Activated naive CD4-positive, alpha-beta T cell treated with anti-CD3 and anti-CD28 coated beads, Interleukin-2, amount 50 U/mL, for 24 hours (primary cell): ENCODE measurements around the gene ALOX5AP.
A peak's percentile ranks its signal among the peaks of the same experiment; 100 is the strongest.
"Not testable (repeated sequence)": the region's sequence is repeated elsewhere in the genome, so short reads cannot be mapped to it uniquely, and the experiment has no call there.

Experiments used
- H3K27ac Mint-ChIP-seq: one replicate; pipeline ENCODE4 v1.8.0; 2021; ENCODE audit warnings: mild to moderate bottlenecking, mixed read lengths
- H3K27me3 Mint-ChIP-seq: one replicate; pipeline ENCODE4 v1.8.0; 2021; ENCODE audit warnings: mixed read lengths
- H3K36me3 Mint-ChIP-seq: one replicate; pipeline ENCODE4 v1.8.0; 2021; ENCODE audit warnings: mixed read lengths
- H3K4me1 Mint-ChIP-seq: one replicate; pipeline ENCODE4 v1.8.0; 2021; ENCODE audit warnings: mixed read lengths
- H3K4me3 Mint-ChIP-seq: one replicate; pipeline ENCODE4 v1.8.0; 2021; ENCODE audit warnings: mild to moderate bottlenecking, mixed read lengths
- H3K9me3 Mint-ChIP-seq: one replicate; pipeline ENCODE4 v1.8.0; 2021; ENCODE audit warnings: mixed read lengths

The ALOX5AP gene

GRCh38 chr13:30739761-30740642, 4.7 kb downstream of the ALOX5AP start:
- H3K4me1 Mint-ChIP-seq, result peaks cover 82% of the 10 kb centered on the region
- peaks cover 13% of the 10 kb centered on the region for H3K36me3 Mint-ChIP-seq
- H3K9me3 Mint-ChIP-seq, result no peaks in the 10 kb centered on the region
- H3K4me3 Mint-ChIP-seq, result peak overlapping the region; percentile 87
- H3K27me3 Mint-ChIP-seq, result no peaks in the 10 kb centered on the region
- peak overlapping the region; percentile 89 for H3K27ac Mint-ChIP-seq

DNA sequence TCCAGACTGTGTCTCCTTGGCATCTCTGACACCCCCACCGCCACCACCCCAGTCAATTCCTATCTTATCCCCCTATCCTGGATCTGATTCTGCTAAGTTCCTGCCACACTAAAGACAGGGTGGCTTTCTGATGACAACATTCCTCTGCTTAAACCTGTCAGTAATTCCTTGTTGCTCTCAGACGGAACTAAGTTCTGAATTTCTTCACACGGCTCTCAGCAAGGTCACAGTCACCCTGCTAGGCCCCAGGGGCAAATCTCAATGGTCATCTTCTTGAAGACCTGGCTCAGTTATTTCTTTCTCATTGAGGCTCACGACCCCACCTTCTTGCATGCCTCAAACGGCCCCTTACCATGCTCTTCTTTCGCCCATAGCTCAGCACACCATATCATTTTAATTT, 7.6 kb downstream of the ALOX5AP start:
- Mint-ChIP-seq H3K4me1 (peaks cover 65% of the 10 kb centered on the region), H3K9me3 (no peaks in the 10 kb centered on the region), H3K27ac (no peak overlapping the region), H3K4me3 (no peak overlapping the region), H3K36me3 (peaks cover 20% of the 10 kb centered on the region), H3K27me3 (no peaks in the 10 kb centered on the region)

GRCh38 chr13:30743319-30744055, 8.1 kb downstream of the ALOX5AP start:
- Mint-ChIP-seq H3K4me1 (peaks cover 59% of the 10 kb centered on the region), H3K4me3 (peak overlapping the region; percentile 68), H3K27me3 (no peaks in the 10 kb centered on the region), H3K27ac (no peak overlapping the region), H3K36me3 (peaks cover 20% of the 10 kb centered on the region), H3K9me3 (no peaks in the 10 kb centered on the region)

GRCh38 chr13:30744056-30744680, 8.8 kb downstream of the ALOX5AP start:
- Mint-ChIP-seq H3K9me3 (no peaks in the 10 kb centered on the region), H3K4me3 (peak overlapping the region; percentile 68), H3K4me1 (peaks cover 53% of the 10 kb centered on the region), H3K36me3 (peaks cover 26% of the 10 kb centered on the region), H3K27me3 (no peaks in the 10 kb centered on the region), H3K27ac (peak overlapping the region; percentile 89)

GRCh38 chr13:30744681-30745077, 9.3 kb downstream of the ALOX5AP start:
- Mint-ChIP-seq H3K4me3 (peak overlapping the region; percentile 68), H3K36me3 (peaks cover 26% of the 10 kb centered on the region)

DNA sequence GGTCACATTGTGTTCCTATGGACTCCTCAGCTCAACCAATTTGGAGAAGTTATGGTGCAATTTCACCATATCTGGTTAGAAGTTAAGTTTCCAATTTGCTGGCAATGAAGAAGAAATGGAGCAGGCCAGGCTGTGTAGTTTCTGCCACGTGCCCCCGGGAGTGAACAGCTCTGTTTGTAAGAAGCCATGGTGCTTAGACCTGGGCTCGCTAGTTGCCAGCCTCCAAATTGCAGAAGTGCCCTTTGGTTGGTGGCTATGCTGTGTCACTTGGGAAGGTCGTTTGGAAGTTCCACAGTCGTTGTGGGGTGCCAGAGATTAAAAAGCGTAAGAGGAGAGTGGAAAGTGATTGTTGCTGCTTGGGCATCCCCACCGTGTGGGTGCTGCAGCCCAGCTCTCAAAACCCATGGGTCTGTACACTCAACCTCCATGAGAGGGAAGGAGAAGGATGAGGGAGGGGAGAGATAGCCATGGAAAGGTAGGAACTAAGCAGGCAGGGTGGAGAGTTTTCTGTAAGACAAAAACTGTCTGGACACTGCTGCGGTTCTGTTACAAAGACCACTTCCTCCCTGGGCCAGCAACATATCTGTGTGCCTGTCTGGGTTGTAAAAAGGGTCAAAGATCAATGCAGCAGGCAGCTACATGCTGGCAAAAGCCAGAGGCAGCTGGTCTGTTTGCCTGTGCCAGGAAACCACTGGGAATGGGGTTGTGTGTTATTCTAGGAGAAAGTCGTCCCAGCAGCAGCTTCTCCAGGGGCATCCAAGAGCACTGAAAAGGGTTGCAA, 10.8 kb downstream of the ALOX5AP start:
- peaks cover 27% of the 10 kb centered on the region for H3K36me3 Mint-ChIP-seq
- H3K27ac Mint-ChIP-seq, result no peak overlapping the region
- no peaks in the 10 kb centered on the region for H3K27me3 Mint-ChIP-seq

More at GRCh38 chr13:30744681-30745077, 9.3 kb downstream of the ALOX5AP start:
- H3K4me1 Mint-ChIP-seq, result peaks cover 48% of the 10 kb centered on the region
- H3K27me3 Mint-ChIP-seq, result no peaks in the 10 kb centered on the region
- no peak overlapping the region for H3K27ac Mint-ChIP-seq
- H3K9me3 Mint-ChIP-seq, result no peaks in the 10 kb centered on the region

GRCh38 chr13:30746791-30747190, 11.4 kb downstream of the ALOX5AP start:
- Mint-ChIP-seq H3K4me3 (no peak overlapping the region), H3K36me3 (peaks cover 29% of the 10 kb centered on the region), H3K27ac (no peak overlapping the region), H3K9me3 (no peaks in the 10 kb centered on the region), H3K27me3 (no peaks in the 10 kb centered on the region), H3K4me1 (peaks cover 46% of the 10 kb centered on the region)

More for the DNA sequence above, 10.8 kb downstream of the ALOX5AP start:
- H3K4me1 Mint-ChIP-seq, result peaks cover 41% of the 10 kb centered on the region
- peak overlapping the region; percentile 2 for H3K4me3 Mint-ChIP-seq
- no peaks in the 10 kb centered on the region for H3K9me3 Mint-ChIP-seq

GRCh38 chr13:30747845-30748244, 12.5 kb downstream of the ALOX5AP start:
- H3K36me3 Mint-ChIP-seq, result peaks cover 29% of the 10 kb centered on the region
- not testable (repeated sequence) for H3K27me3 Mint-ChIP-seq, H3K9me3 Mint-ChIP-seq, H3K4me3 Mint-ChIP-seq
- peak overlapping the region; percentile 46 for H3K27ac Mint-ChIP-seq
- peaks cover 45% of the 10 kb centered on the region for H3K4me1 Mint-ChIP-seq

DNA sequence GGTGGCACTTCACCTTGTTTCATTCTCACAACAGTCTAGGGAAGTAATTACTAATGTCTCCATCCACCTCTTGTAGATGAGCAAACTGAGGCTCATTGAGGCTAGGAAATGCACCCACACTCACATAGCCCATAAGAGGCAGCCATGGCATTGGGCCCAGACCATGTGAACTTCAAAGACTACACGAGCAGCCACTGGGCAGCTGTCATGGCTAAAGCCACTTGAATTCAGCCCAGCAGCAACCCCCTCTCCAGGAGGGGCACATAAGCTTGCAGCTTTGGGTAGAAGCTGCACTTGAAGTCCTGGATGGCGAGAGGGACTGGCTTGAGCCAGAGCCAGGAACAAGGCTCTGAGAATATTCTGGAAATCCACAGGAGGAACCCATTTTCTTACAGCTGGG, 13.4 kb downstream of the ALOX5AP start:
- Mint-ChIP-seq H3K4me1 (peaks cover 42% of the 10 kb centered on the region), H3K36me3 (peaks cover 24% of the 10 kb centered on the region), H3K27me3 (no peaks in the 10 kb centered on the region), H3K4me3 (no peak overlapping the region), H3K27ac (no peak overlapping the region), H3K9me3 (no peaks in the 10 kb centered on the region)

DNA sequence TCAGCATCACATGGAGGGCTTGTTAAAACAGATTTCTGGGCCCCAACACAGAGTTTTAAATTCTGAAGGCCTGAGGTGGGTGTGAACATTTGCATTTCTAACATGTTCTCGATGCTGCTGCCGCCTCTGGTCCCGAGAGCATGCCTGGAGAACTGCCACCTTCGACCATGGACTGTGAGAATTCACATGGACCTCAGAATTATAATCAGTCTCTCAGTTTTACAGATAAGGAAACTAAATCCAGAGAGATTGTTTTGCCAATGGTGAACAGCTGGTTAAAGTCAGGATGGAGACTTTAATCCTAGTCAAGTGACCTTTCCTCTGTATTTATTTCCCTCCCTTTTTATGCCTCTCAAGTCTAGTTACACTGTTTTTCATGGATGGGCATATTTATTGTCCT, 14.7 kb downstream of the ALOX5AP start:
- Mint-ChIP-seq H3K27me3 (no peaks in the 10 kb centered on the region), H3K27ac (no peak overlapping the region), H3K9me3 (no peaks in the 10 kb centered on the region), H3K4me3 (no peak overlapping the region), H3K4me1 (peaks cover 29% of the 10 kb centered on the region), H3K36me3 (peaks cover 20% of the 10 kb centered on the region)

- no peak overlapping the region for H3K27ac Mint-ChIP-seq
- no peaks in the 10 kb centered on the region for H3K9me3 Mint-ChIP-seq
- peaks cover 18% of the 10 kb centered on the region for H3K4me1 Mint-ChIP-seq
- no peak overlapping the region for H3K4me3 Mint-ChIP-seq
- no peaks in the 10 kb centered on the region for H3K27me3 Mint-ChIP-seq
- H3K36me3 Mint-ChIP-seq, result peaks cover 15% of the 10 kb centered on the region
These were observed 16.0 kb downstream of the ALOX5AP start for GRCh38 chr13:30751183-30751933.

DNA sequence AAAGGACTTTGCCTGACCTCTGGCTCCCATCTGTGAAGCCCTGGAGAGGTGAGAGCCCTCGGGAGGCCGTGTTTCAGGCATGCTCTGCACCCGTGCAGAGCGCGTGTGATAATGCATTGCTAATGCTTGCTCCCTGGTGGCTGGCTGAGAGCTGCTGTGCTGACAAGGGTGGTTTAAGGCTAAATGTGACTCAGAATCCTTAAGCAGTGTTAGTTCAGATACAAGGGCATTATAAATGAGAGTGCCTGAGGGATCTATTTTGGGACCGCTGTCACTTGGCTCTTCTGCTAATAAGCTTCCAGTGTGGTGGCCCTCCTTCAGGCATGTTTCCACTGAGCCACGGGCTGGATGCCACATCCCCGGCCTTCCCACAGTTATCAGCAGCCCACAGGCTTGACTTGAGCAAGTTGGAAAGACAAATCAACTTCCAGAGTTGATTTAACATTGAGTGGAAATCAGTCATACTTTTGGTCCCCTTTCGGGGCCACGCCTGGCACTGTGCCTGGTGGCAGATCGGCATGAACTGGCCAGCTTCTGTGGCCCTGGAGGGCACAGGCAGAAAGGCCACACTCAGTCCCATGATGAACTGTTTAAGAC, 17.0 kb downstream of the ALOX5AP start:
- Mint-ChIP-seq H3K27me3 (no peaks in the 10 kb centered on the region), H3K36me3 (peaks cover 14% of the 10 kb centered on the region), H3K9me3 (no peaks in the 10 kb centered on the region), H3K27ac (no peak overlapping the region), H3K4me3 (no peak overlapping the region), H3K4me1 (peaks cover 18% of the 10 kb centered on the region)

- no peaks in the 10 kb centered on the region for H3K9me3 Mint-ChIP-seq
- no peaks in the 10 kb centered on the region for H3K27me3 Mint-ChIP-seq
- H3K4me3 Mint-ChIP-seq, result no peak overlapping the region
- H3K27ac Mint-ChIP-seq, result no peak overlapping the region
- peaks cover 18% of the 10 kb centered on the region for H3K4me1 Mint-ChIP-seq
- H3K36me3 Mint-ChIP-seq, result peaks cover 19% of the 10 kb centered on the region
These were observed 17.8 kb downstream of the ALOX5AP start for GRCh38 chr13:30753030-30753616.

- H3K4me3 Mint-ChIP-seq, result no peak overlapping the region
- no peak overlapping the region for H3K27ac Mint-ChIP-seq
- H3K36me3 Mint-ChIP-seq, result peaks cover 19% of the 10 kb centered on the region
- peaks cover 13% of the 10 kb centered on the region for H3K4me1 Mint-ChIP-seq
- H3K9me3 Mint-ChIP-seq, result no peaks in the 10 kb centered on the region
- H3K27me3 Mint-ChIP-seq, result no peaks in the 10 kb centered on the region
These were observed 20.3 kb downstream of the ALOX5AP start for GRCh38 chr13:30755678-30756077.
